GM19463 (cell line): ENCODE results near the gene SRP68.

Experiments used
- ATAC-seq: cut with Tn5 transposase; IDR thresholded peaks from one replicate; pipeline ENCODE4 v1.9.1; 2021; ENCODE audit warnings: mild to moderate bottlenecking, moderate library complexity; ENCODE audit not compliant: unreplicated experiment

Gene SRP68

DNA sequence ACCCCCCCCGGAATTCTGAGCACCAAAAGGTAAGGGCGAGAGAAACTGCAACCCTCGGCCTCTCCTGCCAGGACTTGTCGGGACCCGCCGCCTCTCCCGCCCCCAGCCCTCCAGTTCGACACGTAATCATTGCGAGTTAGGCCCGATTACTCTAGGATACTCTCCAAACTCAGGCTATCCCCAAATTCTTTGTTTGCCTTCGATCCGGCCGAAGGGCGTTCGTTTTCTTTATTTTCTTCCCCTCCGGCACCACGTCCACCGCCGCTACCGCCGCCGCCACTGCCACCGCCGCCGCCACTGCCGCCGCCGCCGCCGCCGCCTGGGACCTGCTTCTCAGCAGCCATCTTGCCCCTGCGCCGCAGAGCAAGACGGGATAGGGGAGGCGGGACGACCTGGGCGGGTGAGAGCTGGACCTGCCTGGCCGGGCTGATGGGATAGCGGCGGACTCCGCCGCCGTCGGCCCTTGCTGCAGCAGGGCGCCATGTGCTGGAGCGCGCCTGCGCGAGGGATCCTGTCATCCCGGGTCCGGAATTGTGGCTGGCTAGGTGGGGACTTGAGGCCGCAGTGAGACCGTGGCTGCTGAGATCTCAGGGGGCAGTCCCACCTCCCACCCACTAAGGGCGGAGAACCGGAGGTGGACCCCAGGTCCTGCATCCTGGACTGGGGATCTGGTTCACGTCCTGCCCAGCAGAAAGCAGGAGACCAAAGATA is at the start of gene SRP68:
Gene SRP68 (minus strand): TSS at position 370 of the 711 bp plus-strand sequence. CDS start 26 bp downstream, at position 344.
- ATAC-seq = peak; percentile 93

GRCh38 chr17:76121932-76122430 is 49.7 kb upstream of the SRP68 start:
- ATAC-seq = no peak

DNA sequence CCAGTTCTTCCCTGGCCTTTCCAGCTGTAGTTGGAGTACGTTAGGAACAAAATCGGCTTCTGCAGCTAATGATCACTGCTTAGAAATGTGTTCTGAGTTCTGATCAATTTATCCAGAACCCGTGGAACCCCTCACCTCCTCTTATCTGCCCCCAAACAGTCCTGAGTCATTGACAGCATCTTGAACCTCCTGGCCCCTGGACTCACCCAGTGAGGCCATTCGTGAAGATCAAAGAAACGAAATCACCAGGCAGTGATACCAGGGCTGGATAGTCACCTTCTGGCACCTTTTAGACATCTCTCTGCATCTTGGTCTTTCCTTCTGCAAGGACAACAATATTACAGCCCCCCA is 48.3 kb upstream of the SRP68 start:
- no peak for ATAC-seq

DNA sequence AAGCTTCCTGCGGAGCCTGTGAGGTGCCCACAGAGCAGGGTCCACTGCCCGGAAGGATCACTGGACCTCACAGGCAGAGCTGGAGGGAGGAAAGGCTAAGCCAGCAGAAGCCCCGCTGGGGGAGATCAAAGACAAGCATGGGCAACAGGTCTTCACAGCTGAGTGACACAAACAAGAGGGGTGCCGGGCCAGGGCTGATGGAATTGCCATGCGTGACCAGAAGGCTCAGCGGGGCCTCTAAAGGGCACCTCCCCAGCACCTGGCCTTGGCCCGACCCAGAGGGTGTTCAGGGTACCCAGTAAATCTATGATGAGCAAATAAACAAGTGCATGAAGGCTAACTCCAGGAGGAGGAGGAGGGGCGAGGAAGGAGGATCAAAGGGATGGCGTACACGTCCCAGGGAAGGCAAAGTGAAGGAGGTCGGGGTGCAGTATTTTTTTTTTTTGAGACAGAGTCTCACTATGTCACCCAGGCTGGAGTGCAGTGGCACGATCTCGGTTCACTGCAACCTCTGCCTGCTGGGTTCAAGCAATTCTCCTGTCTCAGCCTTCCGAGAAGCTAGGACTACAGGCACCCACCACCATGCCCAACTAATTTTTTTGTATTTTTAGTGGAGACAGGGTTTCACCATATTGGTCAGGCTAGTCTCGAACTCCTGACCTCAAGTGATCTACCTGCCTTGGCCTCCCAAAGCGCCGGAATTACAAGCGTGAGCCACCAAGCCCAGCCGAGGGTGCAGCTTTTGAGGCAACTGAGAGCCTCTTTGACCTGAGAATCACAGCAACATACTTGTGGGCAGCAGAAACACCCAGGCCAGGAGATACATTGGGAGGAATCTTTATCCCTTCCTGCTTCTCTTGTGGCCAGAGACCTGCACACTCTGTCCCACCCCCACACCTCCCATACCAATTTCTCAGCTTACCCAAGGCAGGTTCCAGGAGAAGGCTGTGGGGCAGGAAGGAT is 47.4 kb upstream of the SRP68 start:
- no peak for ATAC-seq

DNA sequence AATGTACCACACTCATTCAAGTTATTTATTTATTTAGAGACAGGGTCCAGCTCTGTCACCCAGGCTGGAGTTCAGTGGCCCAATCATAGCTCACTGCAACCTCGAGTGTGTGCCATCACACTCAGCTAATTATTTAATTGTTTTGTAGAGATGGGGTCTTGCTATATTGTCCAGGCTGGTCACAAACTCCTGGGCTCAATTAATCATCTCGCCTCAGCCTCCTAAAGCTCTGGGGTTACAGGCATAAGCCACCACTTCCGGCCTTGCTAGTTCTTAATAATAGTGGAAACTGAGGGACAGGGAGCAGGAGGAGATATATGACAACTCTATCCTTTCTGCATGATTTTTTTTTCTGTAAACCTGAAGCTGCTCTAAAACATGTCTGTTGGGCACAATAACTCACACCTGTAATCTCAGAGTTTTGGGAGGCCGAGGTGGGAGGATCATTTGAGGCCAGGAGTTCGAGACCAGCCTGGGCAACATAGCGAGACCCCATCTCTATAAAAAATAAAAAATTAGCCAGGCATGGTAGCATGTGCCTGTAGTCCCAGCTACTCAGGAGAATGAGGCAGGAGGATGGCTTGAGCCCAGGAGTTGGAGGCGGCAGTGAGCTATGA is 42.9 kb upstream of the SRP68 start:
- no peak for ATAC-seq

DNA sequence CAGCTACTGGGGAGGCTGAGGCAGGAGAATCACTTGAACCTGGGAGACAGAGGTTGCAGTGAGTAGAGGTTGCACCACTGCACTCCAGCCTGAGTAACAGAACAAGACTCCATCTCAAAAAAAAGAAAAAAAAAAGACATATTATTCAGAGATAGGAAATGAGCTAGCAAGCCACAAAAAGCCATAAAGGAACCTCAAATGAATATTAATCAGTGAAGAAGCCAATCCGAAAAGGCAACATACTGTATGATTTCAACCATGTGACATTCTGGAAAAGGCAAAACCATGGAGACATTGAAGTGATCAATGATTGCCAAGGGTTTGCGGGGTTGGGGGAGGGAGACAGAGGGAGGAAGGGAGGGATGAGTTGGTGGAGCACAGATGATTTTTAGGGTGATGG is 39.6 kb upstream of the SRP68 start:
- ATAC-seq = no peak

DNA sequence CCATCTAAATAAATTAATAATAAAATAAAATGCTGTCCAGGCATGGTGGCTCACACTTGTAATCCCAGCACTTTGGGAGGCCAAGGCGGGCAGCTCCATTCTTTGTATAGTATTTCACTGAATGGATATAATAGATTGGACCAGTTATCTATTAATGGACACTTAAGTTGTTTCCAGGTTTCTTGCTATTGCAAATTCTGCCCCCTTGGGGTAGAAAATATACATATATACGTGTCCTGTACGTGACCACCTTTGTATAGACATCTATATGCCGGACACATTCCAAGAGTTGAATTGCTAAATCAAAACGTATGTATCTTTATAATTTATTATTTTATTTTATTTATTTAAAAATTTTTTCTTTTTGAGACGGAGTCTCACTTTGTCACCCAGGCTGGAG is 35.2 kb upstream of the SRP68 start:
- no peak for ATAC-seq

- ATAC-seq = no peak
These were observed 34.4 kb upstream of the SRP68 start for GRCh38 chr17:76106703-76107102.

GRCh38 chr17:76104896-76105231 is 32.5 kb upstream of the SRP68 start:
- no peak for ATAC-seq

GRCh38 chr17:76104140-76104895 is 32.0 kb upstream of the SRP68 start:
- no peak for ATAC-seq

- ATAC-seq = peak; percentile 85
These were observed 31.2 kb upstream of the SRP68 start, which contains the start of gene EXOC7 for GRCh38 chr17:76103274-76104139. Gene EXOC7 (minus strand): TSS chr17:76103787. CDS start chr17:76103692, 95 bp downstream.

GRCh38 chr17:76102944-76103273 is 30.6 kb upstream of the SRP68 start:
- peak; percentile 9 for ATAC-seq

- ATAC-seq = no peak
These were observed 25.5 kb upstream of the SRP68 start for GRCh38 chr17:76097716-76098295.

DNA sequence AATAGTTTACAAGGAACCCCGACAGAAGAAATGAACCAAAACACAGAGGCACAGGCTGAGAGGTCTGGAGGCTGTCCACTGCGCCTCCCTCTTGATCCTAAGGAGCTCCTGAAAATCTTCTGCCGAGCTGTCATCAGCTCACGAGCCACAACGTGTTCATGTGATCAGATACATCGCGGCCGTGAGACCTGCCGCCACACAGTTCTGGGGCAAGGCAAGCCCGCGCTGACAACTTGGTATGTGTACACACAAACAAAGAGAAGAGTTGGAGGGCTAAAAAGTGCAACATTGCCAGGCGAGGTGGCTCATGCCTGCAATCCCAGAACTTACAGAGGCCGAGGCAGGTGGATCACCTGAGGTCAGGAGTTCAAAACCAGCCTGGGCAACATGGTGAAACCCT is 23.6 kb upstream of the SRP68 start:
- ATAC-seq = no peak

DNA sequence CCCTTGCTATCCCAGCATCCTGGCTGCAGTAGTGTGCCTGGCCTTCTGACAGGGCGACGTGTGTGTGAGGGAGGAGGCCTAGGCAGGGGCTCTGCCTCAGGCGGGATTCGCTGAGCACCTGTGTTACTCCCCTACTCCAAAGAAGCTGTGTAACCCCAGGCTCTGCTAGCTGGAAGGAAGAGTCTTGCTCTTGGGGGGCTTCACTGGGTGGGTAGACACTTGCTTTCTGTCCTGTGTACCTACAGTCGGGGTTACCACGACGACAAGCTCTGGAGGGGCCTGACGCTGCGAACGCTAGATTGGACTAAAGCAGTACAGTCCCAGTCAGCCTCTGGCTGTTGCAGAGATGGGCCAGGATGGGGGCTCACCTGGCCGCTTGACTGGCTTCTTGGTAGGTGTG is 21.7 kb upstream of the SRP68 start:
- no peak for ATAC-seq

GRCh38 chr17:76092526-76093413 is 20.5 kb upstream of the SRP68 start:
- no peak for ATAC-seq

DNA sequence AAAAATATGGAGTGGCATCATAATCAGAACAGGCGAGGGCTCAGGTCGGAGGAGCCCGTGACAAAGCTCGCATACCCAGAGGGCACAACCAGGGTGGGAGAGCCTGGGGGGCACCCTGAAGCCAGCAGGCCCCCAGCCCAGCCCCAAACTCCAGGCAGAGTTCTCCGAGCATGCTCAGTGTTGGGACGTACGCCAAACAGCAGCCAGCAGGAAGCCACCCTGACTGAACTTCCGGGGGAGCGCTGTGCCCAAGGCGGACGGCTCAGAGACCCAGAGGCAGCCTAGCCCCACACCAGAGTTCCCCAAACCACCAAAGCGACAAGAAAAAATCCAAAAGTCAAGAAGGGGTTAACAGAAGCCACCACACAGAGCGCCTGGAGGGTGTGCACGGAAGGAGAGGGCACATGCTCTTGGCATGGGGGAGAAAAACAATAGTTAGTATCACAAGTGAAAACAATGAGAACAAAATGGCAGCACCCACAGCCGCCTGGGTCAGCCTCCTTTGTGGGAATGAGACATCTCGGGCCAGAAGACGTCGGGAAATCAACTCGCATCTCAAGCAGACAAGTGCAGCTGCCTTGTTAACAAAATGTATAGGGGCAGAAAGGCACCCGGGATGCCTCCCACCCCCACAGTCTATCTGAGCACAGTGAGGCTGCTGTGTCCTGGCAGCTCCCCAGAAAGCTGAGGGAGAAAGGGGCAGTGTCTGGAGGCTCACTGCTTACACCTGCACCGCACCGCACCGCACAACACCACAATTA is 19.4 kb upstream of the SRP68 start:
- ATAC-seq = no peak
